SK-N-SH (cell line): Measurements from ENCODE around the gene AP4E1. TPM values are rescaled to one million over a fixed set of nuclear protein-coding genes. Genes with fewer than 3 reads are reported as not detected.
"Not testable (repeated sequence)": the region's sequence is repeated elsewhere in the genome, so short reads cannot be mapped to it uniquely, and the experiment has no call there.

Source experiments
- CTCF ChIA-PET: fragments of 300-600, 350-600 bp; formaldehyde crosslinking; extraction: SDS; loops from one replicate; lab custom pipeline; 2021; lab: Yijun Ruan, JAX
- POLR2A ChIA-PET: fragments of 350-600 bp; sonication (Branson Sonifier 250); formaldehyde crosslinking; extraction: SDS; loops from one replicate; lab custom pipeline; 2020; ENCODE audit warnings: antibody characterized with exemption, inconsistent platforms; lab: Yijun Ruan, JAX
- DNase-seq: peaks from one replicate; pipeline ENCODE4 v3.0.0; 2012
- H2AFZ ChIP-seq: fragments of 200-600 bp; sonication (generic); 2 replicates; pipeline ENCODE4 v1.8.1; 2016; ENCODE audit warnings: antibody characterized with exemption, mild to moderate bottlenecking, low read depth
- H3F3A ChIP-seq: fragments of 200-600 bp; sonication (generic); replicated peaks from 2 replicates; pipeline ENCODE3; 2016; ENCODE audit warnings: antibody characterized with exemption, mild to moderate bottlenecking; ENCODE audit not compliant: insufficient read depth
- H3K27ac ChIP-seq, 2 experiments: fragments of 200-500 bp in 1 of 2; fragments of 200-600 bp in 1 of 2; sonication (Bioruptor generic) in 1 of 2; sonication (generic), shearing (Covaris generic) in 1 of 2; 2 replicates each; pipeline versions ENCODE4 v1.5.1 to v1.6.1; 2014 to 2016; ENCODE audit warnings: low read depth in 2 of 2, inconsistent platforms in 1 of 2, low read length in 1 of 2, mild to moderate bottlenecking in 1 of 2, mixed read lengths in 1 of 2
- H3K27me3 ChIP-seq: fragments of 200-600 bp; sonication (generic), shearing (Covaris generic); 2 replicates; pipeline ENCODE4 v1.6.1; 2016; ENCODE audit warnings: mixed run types; ENCODE audit not compliant: insufficient read depth
- H3K36me3 ChIP-seq, 2 experiments: fragments of 200-500 bp in 1 of 2; fragments of 200-600 bp in 1 of 2; sonication (Bioruptor generic) in 1 of 2; sonication (generic) in 1 of 2; replicated peaks in 1 of 2; 2 replicates each; pipeline versions ENCODE3 to v1.5.1; 2014 to 2016; ENCODE audit warnings: low read length in 1 of 2, mild to moderate bottlenecking in 1 of 2; ENCODE audit not compliant: insufficient read depth in 2 of 2, control insufficient read depth in 1 of 2
- H3K4me1 ChIP-seq, 2 experiments: fragments of 200-500 bp in 1 of 2; fragments of 200-600 bp in 1 of 2; sonication (Bioruptor generic) in 1 of 2; sonication (generic), shearing (Covaris generic) in 1 of 2; 2 replicates each; pipeline versions ENCODE4 v1.5.1 to v1.6.1; 2014 to 2016; ENCODE audit warnings: low read depth in 1 of 2, low read length in 1 of 2, mixed run types in 1 of 2; ENCODE audit not compliant: insufficient read depth in 2 of 2, control insufficient read depth in 1 of 2
- H3K4me2 ChIP-seq: fragments of 200-600 bp; sonication (generic), shearing (Covaris generic); 2 replicates; pipeline ENCODE4 v1.6.1; 2017; ENCODE audit warnings: mixed run types
- H3K4me3 ChIP-seq, 2 experiments: fragments of 200-500 bp in 1 of 2; fragments of 200-600 bp in 1 of 2; sonication (Bioruptor generic) in 1 of 2; sonication (generic), shearing (Covaris generic) in 1 of 2; 2 replicates each; pipeline versions ENCODE4 v1.5.1 to v1.8.1; 2014 to 2016; ENCODE audit warnings: low read depth in 2 of 2, inconsistent platforms in 1 of 2, low read length in 1 of 2, mild to moderate bottlenecking in 1 of 2, mixed read lengths in 1 of 2, moderate library complexity in 1 of 2
- H3K79me2 ChIP-seq: fragments of 200-600 bp; sonication (generic); 2 replicates; pipeline ENCODE4 v1.8.1; 2017; ENCODE audit warnings: mild to moderate bottlenecking; ENCODE audit not compliant: insufficient read depth
- H3K9ac ChIP-seq: fragments of 200-600 bp; sonication (generic); 2 replicates; pipeline ENCODE4 v1.6.1; 2017; ENCODE audit warnings: mixed run types
- H3K9me2 ChIP-seq: fragments of 200-600 bp; sonication (generic); 2 replicates; pipeline ENCODE4 v1.6.1; 2017; ENCODE audit warnings: mixed run types
- H3K9me3 ChIP-seq: fragments of 200-600 bp; sonication (generic); 2 replicates; pipeline ENCODE4 v1.6.1; 2017; ENCODE audit warnings: mixed run types, mild to moderate bottlenecking, moderate library complexity
- H4K20me1 ChIP-seq: fragments of 200-600 bp; sonication (generic); 2 replicates; pipeline ENCODE4 v1.6.1; 2017; ENCODE audit warnings: mild to moderate bottlenecking, mixed run types; ENCODE audit not compliant: insufficient read depth
- CHD2 ChIP-seq: fragments of 150-350 bp; IDR thresholded peaks from 2 replicates; pipeline ENCODE4 v1.6.1; 2018; ENCODE audit warnings: low read length; ENCODE audit not compliant: partially characterized antibody
- EP300 ChIP-seq, 2 experiments: IDR thresholded peaks; 2 replicates each; pipeline versions ENCODE4 v1.4.0 to v1.6.1; 2012; ENCODE audit warnings: borderline replicate concordance in 1 of 2, low read depth in 1 of 2, low read length in 1 of 2
- FOSL2 ChIP-seq: IDR thresholded peaks from 2 replicates; pipeline ENCODE4 v1.4.0; 2012; ENCODE audit warnings: low read depth, mild to moderate bottlenecking, moderate library complexity, borderline replicate concordance
- GABPA ChIP-seq: IDR thresholded peaks from 2 replicates; pipeline ENCODE4 v1.4.0; 2012; ENCODE audit warnings: low read depth, mild to moderate bottlenecking
- GATA2 ChIP-seq: sonication (generic); formaldehyde crosslinking; IDR thresholded peaks from 2 replicates; pipeline ENCODE4 v1.5.0; 2020; ENCODE audit warnings: mild to moderate bottlenecking, missing genetic modification reagents
- MEF2A ChIP-seq: IDR thresholded peaks from 2 replicates; pipeline ENCODE4 v1.4.0; 2012; ENCODE audit warnings: low read depth, borderline replicate concordance
- PBX3 ChIP-seq: IDR thresholded peaks from 2 replicates; pipeline ENCODE4; 2012
- POLR2AphosphoS5 ChIP-seq: IDR thresholded peaks from 2 replicates; pipeline ENCODE4 v1.6.1; 2012; ENCODE audit warnings: low read depth, low read length
- RAD21 ChIP-seq: IDR thresholded peaks from 2 replicates; pipeline ENCODE4 v1.6.1; 2012; ENCODE audit warnings: mild to moderate bottlenecking, low read length
- RCOR1 ChIP-seq: fragments of 150-350 bp; IDR thresholded peaks from 2 replicates; pipeline ENCODE4 v1.6.1; 2017; ENCODE audit warnings: antibody characterized with exemption, low read length
- SIN3A ChIP-seq: IDR thresholded peaks from 2 replicates; pipeline ENCODE4 v1.6.1; 2012; ENCODE audit warnings: low read depth, mild to moderate bottlenecking, low read length, moderate library complexity, borderline replicate concordance
- TAF1 ChIP-seq: IDR thresholded peaks from 2 replicates; pipeline ENCODE4 v1.6.1; 2012; ENCODE audit warnings: low read depth, mild to moderate bottlenecking, low read length, moderate library complexity, borderline replicate concordance
- TCF12 ChIP-seq: IDR thresholded peaks from 2 replicates; pipeline ENCODE4 v1.4.0; 2012
- USF1 ChIP-seq: IDR thresholded peaks from 2 replicates; pipeline ENCODE4 v1.4.0; 2012; ENCODE audit warnings: low read depth, borderline replicate concordance
- ZBTB33 ChIP-seq: IDR thresholded peaks from 2 replicates; pipeline ENCODE4 v1.4.0; 2012; ENCODE audit warnings: low read depth, borderline replicate concordance
- WGBS: methylation state at CpG from one replicate; pipeline ENCODE4 v1.1.6; 2017; ENCODE audit warnings: low lambda C conversion rate; 5-methylcytosine and 5-hydroxymethylcytosine counted together
- polyA plus RNA-seq, 3 experiments: library from polyadenylated mRNA; depleted of rRNA; stranded (reverse); fragments of >200 nt; gene quantifications; 2 replicates each; pipeline ENCODE4 v1.2.3, GENCODE V29; 2012
- TF ChIP-seq, protein P1 (sequence below): IDR thresholded peaks from 2 replicates; pipeline ENCODE4 v1.4.0; 2012; ENCODE audit warnings: low read depth

The AP4E1 gene
- polyA plus RNA-seq, 1 of the 3 experiments (the other 2 are of a cell fraction), result 1.6 TPM

DNA sequence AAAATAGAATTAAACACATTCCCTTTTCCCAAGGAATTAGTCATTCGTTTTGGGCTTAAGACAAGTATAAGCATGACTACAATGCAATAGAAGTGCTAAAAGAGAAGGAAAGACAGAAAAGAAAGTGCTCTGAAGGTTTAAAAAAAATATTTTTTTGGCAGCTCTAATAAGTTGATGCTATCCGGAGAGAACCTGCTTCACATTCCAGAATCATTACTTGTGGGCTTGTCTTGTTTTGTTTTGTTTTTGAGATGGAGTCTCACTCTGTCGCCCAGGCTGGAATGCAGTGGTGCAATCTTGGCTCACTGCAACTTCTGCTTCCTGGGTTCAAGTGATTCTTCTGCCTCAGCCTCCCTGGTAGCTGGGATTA, 1.9 kb downstream of the AP4E1 start:
- H3K9me3 ChIP-seq, H3K9ac ChIP-seq, H3K9me2 ChIP-seq, DNase-seq, H4K20me1 ChIP-seq, H2AFZ ChIP-seq, POLR2A ChIA-PET, H3K27me3 ChIP-seq: not testable (repeated sequence)
- H3K4me3 ChIP-seq, result peak overlapping the region in 1 of 2 experiments; percentile 95; a peak in 2 of 4 replicates
- peaks cover 23 to 39% of the 10 kb centered on the region in 2 experiments for H3K36me3 ChIP-seq
- 34% methylated on average over 3 of the region's 3 CpGs for WGBS
- peaks cover 23% of the 10 kb centered on the region for H3F3A ChIP-seq
- TF ChIP-seq TCF12, result 0 out of 2 replicates have a peak, but pooled peaks have one; percentile 10
- TF ChIP-seq FOSL2, result peak; percentile 17; the same call in 1 of the 2 replicates
- peaks cover 26% of the 10 kb centered on the region for H3K79me2 ChIP-seq
- peak overlapping the region; percentile 79 for H3K4me2 ChIP-seq
- H3K27ac ChIP-seq, result peak overlapping the region; percentile 2 to 70; a peak in 3 of 4 replicates
- CTCF ChIA-PET, result interaction anchor here (1.7 kb wide), 1 partner anchor 236 kb away, joined by 7 read pairs; no protein-coding TSS in a partner anchor
- peaks cover 7 to 11% of the 10 kb centered on the region in 2 experiments; a peak in 2 of 4 replicates for H3K4me1 ChIP-seq

GRCh38 chr15:50911001-50911400, 2.5 kb downstream of the AP4E1 start:
- DNase-seq, result no peak
- Histone ChIP-seq H3K27ac (peak overlapping the region in 1 of 2 experiments; percentile 70; a peak in 2 of 4 replicates), H3K9me3 (no peaks in the 10 kb centered on the region), H3K4me1 (peaks cover 7 to 11% of the 10 kb centered on the region in 2 experiments; a peak in 2 of 4 replicates), H3K36me3 (peaks cover 27 to 42% of the 10 kb centered on the region in 2 experiments), H3F3A (peaks cover 23% of the 10 kb centered on the region), H3K4me3 (no peak overlapping the region), H2AFZ (no peak overlapping the region), H4K20me1 (no peaks in the 10 kb centered on the region), H3K9ac (no peak overlapping the region), H3K9me2 (no peaks in the 10 kb centered on the region), H3K79me2 (peaks cover 26% of the 10 kb centered on the region), H3K4me2 (0 out of 2 replicates have a peak overlapping the region, but pooled peaks have one; percentile 79), H3K27me3 (no peaks in the 10 kb centered on the region)
- ChIA-PET POLR2A (no interaction called here), CTCF (no interaction called here)
- TF ChIP-seq PBX3 (no peak), GATA2 (CRISPR knock-in tag) (no peak), MEF2A (no peak), TAF1 (no peak), POLR2AphosphoS5 (no peak)
- TF ChIP-seq, protein P1, sequence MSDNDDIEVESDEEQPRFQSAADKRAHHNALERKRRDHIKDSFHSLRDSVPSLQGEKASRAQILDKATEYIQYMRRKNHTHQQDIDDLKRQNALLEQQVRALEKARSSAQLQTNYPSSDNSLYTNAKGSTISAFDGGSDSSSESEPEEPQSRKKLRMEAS, result no peak
- 97% methylated on average over 2 of the region's 2 CpGs for WGBS

GRCh38 chr15:50911621-50912020, 3.1 kb downstream of the AP4E1 start:
- H3K79me2 ChIP-seq, result peaks cover 26% of the 10 kb centered on the region
- H4K20me1 ChIP-seq, result no peaks in the 10 kb centered on the region
- POLR2A ChIA-PET, result no interaction called here
- H2AFZ ChIP-seq, result no peak overlapping the region
- no peak overlapping the region for H3K27ac ChIP-seq
- H3K27me3 ChIP-seq, result no peaks in the 10 kb centered on the region
- H3K9me2 ChIP-seq, result no peaks in the 10 kb centered on the region
- H3K9me3 ChIP-seq, result no peaks in the 10 kb centered on the region
- peaks cover 30 to 48% of the 10 kb centered on the region in 2 experiments for H3K36me3 ChIP-seq
- CTCF ChIA-PET, result no interaction called here
- no peak overlapping the region for H3K9ac ChIP-seq
- 83% methylated on average over 5 of the region's 5 CpGs for WGBS
- H3K4me1 ChIP-seq, result peaks cover 7 to 11% of the 10 kb centered on the region in 2 experiments; a peak in 2 of 4 replicates
- no peak for DNase-seq
- H3K4me3 ChIP-seq, result no peak overlapping the region
- H3K4me2 ChIP-seq, result no peak overlapping the region
- H3F3A ChIP-seq, result peaks cover 23% of the 10 kb centered on the region
- TF ChIP-seq RCOR1 (no peak), GABPA (no peak), ZBTB33 (no peak), USF1 (no peak), CHD2 (no peak), RAD21 (no peak), SIN3A (no peak), EP300 (IDR thresholded peaks at IDR 0.05; ENCODE audit: borderline replicate concordance in 1 of 2, low read depth in 1 of 2, low read length in 1 of 2) (no peak)
- TF ChIP-seq, protein P1, result no peak
